H1 (cell line): ENCODE data around the gene CSRNP3.

Source experiments
- BRCA1 ChIP-seq: IDR thresholded peaks from 2 replicates; pipeline ENCODE4 v1.6.1; 2012; ENCODE audit warnings: low read depth, low read length, improper control_type of control experiment
- CTCF ChIP-seq, 3 experiments: IDR thresholded peaks; 1 replicate in 2 of 3; 2 replicates in 1 of 3; pipeline versions ENCODE4 v1.5.1 to v1.6.1; 2011; ENCODE audit warnings: low read length in 3 of 3, mild to moderate bottlenecking in 3 of 3, inconsistent platforms in 2 of 3, low read depth in 1 of 3, moderate library complexity in 1 of 3; ENCODE audit not compliant: insufficient read depth in 1 of 3; ENCODE audit errors: control extremely low read depth in 1 of 3
- EP300 ChIP-seq, 2 experiments: IDR thresholded peaks; 1 replicate in 1 of 2; 2 replicates in 1 of 2; pipeline ENCODE4 v1.6.1; 2011 to 2012; ENCODE audit warnings: low read depth in 2 of 2, low read length in 2 of 2, mild to moderate bottlenecking in 2 of 2, borderline replicate concordance in 1 of 2, inconsistent platforms in 1 of 2, moderate library complexity in 1 of 2
- EZH2 ChIP-seq: fragments of 200-600 bp; sonication (generic); IDR thresholded peaks from 2 replicates; pipeline ENCODE4 v1.7.1; 2012; ENCODE audit warnings: low read depth, mild to moderate bottlenecking, moderate library complexity, low read length, inconsistent platforms; ENCODE audit not compliant: severe bottlenecking
- PHF8 ChIP-seq: fragments of 200-600 bp; sonication (generic); conservative IDR thresholded peaks from 2 replicates; pipeline ENCODE4 v1.7.1; 2012; ENCODE audit warnings: low read depth, mild to moderate bottlenecking, inconsistent platforms, low read length, moderate library complexity
- SIN3A ChIP-seq, 2 experiments: IDR thresholded peaks in 1 of 2; conservative IDR thresholded peaks in 1 of 2; 2 replicates each; pipeline ENCODE4 v1.6.1; 2011 to 2012; ENCODE audit warnings: low read length in 2 of 2, improper control_type of control experiment in 1 of 2, low read depth in 1 of 2, mild to moderate bottlenecking in 1 of 2
- SIX5 ChIP-seq: IDR thresholded peaks from 2 replicates; pipeline ENCODE4 v1.6.1; 2011; ENCODE audit warnings: mild to moderate bottlenecking, low read depth, low read length
- TBP ChIP-seq: IDR thresholded peaks from 2 replicates; pipeline ENCODE4 v1.6.1; 2011; ENCODE audit warnings: low read depth, low read length, improper control_type of control experiment
- TF ChIP-seq, protein P1 (sequence below): IDR thresholded peaks from 2 replicates; pipeline ENCODE4 v1.6.1; 2011; ENCODE audit warnings: low read depth, mild to moderate bottlenecking, low read length; ENCODE audit not compliant: insufficient read depth
- TF ChIP-seq, protein P2 (sequence below): IDR thresholded peaks from 2 replicates; pipeline ENCODE4 v1.6.1; 2011; ENCODE audit warnings: low read length, improper control_type of control experiment
- TF ChIP-seq, protein P3 (sequence below): IDR thresholded peaks from 2 replicates; pipeline ENCODE4 v1.6.1; 2012; ENCODE audit warnings: inconsistent platforms

DNA sequence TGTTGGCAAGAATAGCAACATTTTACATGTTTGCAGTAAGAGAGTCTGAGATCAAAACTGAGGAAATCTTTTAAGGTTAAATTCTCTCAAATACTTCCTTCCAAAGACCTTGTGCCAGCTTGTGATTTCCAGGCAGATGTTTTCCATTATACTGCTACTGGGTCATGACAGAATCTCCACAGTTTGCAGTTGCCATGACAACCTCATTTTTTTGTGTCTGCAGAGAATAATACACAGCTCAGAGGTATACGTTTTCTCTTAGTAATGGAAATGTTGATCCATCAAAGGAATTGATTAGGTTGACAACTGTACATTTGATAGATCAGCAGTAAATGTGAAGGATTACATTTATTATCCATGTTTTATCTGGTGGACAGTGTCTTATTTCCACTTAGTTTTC is 29.1 kb upstream of the CSRNP3 start:
- TF ChIP-seq CTCF (IDR thresholded peaks at IDR 0.05; ENCODE audit: control extremely low read depth in 1 of 3, insufficient read depth in 1 of 3, low read depth in 1 of 3, low read length in 3 of 3) (no peak), PHF8 (no peak), SIN3A (conservative IDR thresholded peaks at IDR 0.05 in 1 of 2, IDR thresholded peaks at IDR 0.05 in 1 of 2; ENCODE audit: low read depth in 1 of 2, low read length in 2 of 2) (no peak), BRCA1 (no peak), EP300 (IDR thresholded peaks at IDR 0.05; ENCODE audit: borderline replicate concordance in 1 of 2, low read depth in 2 of 2, low read length in 2 of 2) (no peak), TBP (no peak), EZH2 (no peak), SIX5 (no peak)
- TF ChIP-seq, protein P1, sequence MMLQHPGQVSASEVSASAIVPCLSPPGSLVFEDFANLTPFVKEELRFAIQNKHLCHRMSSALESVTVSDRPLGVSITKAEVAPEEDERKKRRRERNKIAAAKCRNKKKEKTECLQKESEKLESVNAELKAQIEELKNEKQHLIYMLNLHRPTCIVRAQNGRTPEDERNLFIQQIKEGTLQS: no peak
- TF ChIP-seq, protein P2, sequence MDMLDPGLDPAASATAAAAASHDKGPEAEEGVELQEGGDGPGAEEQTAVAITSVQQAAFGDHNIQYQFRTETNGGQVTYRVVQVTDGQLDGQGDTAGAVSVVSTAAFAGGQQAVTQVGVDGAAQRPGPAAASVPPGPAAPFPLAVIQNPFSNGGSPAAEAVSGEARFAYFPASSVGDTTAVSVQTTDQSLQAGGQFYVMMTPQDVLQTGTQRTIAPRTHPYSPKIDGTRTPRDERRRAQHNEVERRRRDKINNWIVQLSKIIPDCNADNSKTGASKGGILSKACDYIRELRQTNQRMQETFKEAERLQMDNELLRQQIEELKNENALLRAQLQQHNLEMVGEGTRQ: no peak
- TF ChIP-seq, protein P3, sequence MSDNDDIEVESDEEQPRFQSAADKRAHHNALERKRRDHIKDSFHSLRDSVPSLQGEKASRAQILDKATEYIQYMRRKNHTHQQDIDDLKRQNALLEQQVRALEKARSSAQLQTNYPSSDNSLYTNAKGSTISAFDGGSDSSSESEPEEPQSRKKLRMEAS: no peak
